Caki2 (cell line): ENCODE results near the gene SLC6A5. TPM values are rescaled to one million over a fixed set of nuclear protein-coding genes. Genes with fewer than 3 reads are reported as not detected.

Experiments used
- DNase-seq: peaks from one replicate; pipeline ENCODE4 v3.0.0-alpha.2; 2015; ENCODE audit warnings: low read depth
- in situ Hi-C: cut with HindIII; loops from 2 replicates; pipeline ENCODE4 v1.10.0; 2016; ENCODE audit warnings: low sequenced_read_pairs, low pct_unique_long_range_greater_than_20kb, mixed read lengths
- total RNA-seq: library from RNA; depleted of rRNA; stranded (reverse); fragments of >200 nt; shearing (Covaris generic); gene quantifications from 2 replicates; pipeline ENCODE4 v1.2.3, GENCODE V29; 2014; ENCODE audit warnings: low replicate concordance

Gene SLC6A5
- total RNA-seq, 1 experiment from 2014 or later, result not detected

GRCh38 chr11:20594274-20595061 lies 4.9 kb upstream of the SLC6A5 start:
- in situ Hi-C loops, result no loop called here
- no peak for DNase-seq

DNA sequence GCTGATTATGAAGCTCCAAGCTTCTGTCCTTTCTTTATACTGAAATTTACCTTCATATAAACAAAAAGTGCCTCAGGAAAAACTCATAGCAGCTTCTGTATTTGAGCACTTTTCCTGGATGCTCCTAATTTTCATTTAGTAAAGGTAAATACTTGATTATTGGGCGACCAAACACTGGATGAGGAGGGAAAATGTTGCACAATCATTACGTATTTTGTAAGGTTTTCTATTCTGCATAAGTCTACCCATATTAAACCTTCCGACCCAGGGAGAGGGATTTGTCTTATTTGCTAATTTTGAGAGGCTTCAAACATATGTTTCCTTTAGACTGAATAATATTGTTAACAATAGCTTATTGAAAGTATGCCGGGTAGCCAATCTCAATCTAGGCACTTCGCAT lies 4.3 kb upstream of the SLC6A5 start:
- in situ Hi-C loops, result no loop called here
- no peak for DNase-seq

DNA sequence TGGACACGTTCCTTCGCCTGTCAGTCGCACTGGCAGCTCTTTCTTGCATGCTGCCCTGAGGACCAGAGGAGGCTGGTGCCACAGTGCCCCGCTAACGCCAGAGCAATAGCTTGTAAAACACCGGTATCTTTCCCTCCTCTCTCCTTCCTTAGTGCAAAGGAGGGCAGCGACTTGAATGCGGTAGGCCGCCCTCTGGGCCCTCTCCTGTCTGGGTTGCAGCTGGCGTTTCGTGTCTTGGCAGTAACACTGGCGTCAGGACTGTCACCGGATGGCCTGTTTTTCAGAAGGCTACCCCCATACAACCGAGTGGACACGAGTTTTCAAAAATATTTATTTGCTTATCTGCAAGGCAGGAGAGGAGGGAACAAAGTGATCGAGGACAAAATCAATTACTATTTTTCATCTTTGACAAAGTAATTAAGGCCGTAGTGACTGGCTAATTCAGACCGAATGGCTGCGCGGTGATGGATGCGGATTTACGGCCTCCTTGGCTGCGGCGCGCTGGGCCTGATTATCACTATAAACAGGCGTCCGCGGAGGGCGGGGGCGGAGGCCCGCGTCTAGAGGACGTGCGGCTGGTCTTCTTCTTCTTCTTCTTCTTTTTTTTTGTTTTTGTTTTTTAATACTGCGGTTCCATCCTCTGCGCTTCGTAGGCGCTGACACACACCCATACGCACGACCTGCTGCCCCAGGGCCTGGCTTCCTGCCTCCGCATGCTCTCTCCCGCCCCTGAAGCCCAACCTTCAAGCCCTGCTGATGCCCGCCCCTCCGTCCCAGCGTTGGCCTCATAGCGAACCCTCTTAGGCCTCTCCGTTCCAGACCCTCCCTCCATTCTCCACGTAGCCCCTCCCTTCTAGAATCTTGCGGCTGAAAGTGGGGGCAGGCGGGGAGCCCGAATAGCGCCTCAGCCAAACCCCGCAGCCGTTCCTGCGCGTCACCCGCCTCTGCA lies 2.9 kb upstream of the SLC6A5 start:
- in situ Hi-C loops, result no loop called here
- DNase-seq, result no peak

DNA sequence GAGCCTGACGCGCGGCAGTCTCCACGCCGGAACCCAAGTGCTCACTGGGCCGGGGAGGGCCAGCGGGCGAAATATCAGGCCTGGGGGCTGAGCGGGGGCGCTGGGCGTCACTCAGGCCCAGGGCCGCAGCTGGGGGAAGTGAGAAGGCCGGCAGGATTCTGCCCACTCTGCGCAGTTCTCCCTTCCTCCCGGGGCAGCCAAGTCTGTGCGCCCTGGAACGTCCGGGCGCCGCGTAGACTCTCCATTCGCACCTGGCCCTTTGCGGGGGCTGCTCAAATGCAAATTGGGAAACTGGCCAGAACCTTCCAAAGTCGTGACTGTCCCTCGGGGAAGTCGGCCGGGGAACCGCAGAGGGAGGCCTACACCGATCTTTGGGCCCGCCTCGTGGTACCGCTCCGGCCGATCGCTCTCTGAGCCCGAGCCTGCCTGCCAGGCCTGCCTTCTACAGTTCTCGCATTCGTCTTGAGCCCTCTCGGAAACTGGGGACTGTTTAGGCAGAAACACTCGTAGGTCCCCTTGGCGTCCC lies 2.2 kb upstream of the SLC6A5 start:
- in situ Hi-C loops, result no loop called here
- no peak for DNase-seq

DNA sequence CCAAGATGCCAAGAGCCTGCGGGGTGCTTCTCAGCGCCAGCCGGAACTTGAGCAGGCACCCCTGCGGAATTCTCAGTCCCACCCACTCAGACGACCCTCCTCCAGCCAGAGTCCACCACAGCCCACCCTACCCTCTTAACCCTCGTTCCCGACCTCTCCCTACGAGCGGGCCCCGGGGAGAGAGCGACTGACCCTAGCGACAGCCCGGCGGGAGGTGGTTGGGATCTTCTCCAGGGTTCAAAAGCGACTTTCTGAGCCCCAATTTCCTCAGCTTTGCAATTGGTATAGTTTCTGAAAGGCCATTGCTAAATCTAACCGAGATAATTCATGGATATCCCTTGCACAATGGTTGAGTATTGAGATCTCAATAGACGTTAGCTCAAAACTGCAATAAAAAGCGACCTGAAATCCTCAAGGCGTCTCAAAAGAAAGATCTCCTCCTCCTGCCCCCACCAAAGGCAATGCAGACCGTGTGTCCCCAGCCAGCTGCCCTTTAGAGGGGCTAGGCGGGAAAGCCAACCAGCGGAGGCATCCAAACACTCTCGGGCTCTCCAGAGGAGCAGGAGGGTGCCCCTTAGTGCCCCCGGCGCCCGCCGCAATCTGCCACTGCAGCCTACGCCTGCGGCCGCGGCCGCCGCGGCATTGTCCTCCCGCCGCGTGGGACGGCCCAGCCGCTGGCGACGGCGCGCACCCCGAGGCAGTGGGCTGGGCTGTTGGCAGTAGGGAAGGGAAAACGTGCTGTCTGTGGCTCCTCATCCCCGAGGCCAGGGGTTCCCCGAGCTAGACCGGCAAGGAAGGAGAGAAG lies 1.5 kb upstream of the SLC6A5 start:
- in situ Hi-C loops, result no loop called here
- DNase-seq, result no peak

GRCh38 chr11:20598492-20598891 lies 916 bp upstream of the SLC6A5 start:
- DNase-seq, result no peak
- in situ Hi-C loops, result no loop called here

DNA sequence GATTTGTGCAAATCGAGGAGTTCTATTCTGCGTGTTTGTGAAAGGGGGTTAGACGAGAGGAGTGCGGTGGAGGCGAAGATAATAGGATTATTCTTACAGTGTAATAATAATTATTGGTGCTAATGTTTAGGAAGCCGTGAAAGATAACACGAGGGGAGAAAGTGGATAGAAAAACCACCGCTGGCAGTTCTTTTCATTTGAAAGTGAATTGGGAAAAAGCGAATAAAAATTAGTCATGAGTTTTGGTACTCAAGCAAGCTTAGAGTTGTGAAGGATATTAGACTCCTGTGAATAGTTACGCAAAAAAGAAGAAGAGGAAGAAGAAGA lies 575 bp downstream of the SLC6A5 start:
- in situ Hi-C loops, result no loop called here

DNA sequence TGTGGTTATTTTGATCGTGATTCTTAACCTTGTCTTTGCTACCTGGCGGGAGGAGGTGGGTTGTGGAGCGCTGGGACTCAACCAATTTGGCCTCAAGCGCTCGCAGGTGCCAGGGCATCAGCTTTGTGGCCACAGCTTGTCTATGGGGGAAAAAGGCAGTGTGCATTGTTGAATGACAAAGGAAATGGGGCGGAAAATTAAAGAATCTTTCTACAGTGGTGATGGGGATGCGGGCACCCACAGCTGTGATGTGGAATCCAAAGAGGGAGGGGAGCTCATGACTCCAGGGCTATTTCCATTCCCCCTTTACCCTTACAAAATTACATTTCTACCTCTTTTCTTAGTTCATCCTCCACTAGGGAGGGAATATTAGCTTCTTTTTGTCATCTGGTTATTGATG lies 1.1 kb downstream of the SLC6A5 start:
- no peak for DNase-seq
- in situ Hi-C loops, result no loop called here

More for the DNA sequence above, 575 bp downstream of the SLC6A5 start:
- DNase-seq, result no peak

DNA sequence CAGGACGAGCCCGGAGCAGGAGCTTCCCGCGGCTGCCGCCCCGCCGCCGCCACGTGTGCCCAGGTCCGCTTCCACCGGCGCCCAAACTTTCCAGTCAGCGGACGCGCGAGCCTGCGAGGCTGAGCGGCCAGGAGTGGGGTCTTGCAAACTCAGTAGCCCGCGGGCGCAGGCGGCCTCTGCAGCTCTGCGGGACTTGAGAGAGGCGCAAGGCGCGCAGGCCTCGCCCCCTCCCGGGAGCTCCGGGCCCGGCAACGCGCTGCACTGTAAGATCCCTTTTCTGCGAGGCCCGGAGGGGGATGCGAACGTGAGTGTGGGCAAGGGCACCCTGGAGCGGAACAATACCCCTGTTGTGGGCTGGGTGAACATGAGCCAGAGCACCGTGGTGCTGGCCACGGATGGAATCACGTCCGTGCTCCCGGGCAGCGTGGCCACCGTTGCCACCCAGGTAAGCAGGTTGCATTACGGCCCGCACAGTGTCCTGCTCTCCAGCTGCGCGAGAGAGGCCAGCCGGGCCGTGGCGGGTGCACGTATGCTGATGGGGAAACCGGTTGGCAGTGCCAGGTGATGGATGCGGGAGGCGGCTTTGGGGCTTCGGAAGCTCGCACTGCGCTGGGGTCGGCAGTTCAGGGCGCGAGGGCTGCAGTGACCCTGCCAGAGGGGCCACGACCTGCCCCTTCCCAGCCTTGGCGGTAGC lies 2.0 kb downstream of the SLC6A5 start:
- in situ Hi-C loops, result no loop called here
- DNase-seq, result no peak

DNA sequence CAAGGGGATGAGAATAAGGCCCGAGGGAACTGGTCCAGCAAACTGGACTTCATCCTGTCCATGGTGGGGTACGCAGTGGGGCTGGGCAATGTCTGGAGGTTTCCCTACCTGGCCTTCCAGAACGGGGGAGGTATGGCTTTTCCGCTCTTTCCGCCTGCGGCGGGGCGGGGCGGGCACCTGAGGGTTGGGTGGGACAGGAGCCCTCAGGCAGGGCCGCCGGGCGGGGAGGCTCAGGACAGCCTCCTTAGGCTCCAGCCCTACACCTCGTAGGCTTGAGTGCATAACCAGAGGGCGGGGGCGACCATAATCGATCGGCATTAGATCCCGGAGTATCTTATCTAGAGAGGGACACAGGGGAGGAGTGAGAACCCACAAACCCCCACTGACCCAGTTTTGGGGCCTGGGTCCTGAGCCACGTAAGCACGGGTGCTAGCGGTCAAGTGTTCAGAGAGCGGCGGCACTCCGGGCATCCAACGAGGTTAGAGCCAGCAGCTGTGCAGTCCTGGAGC lies 4.9 kb downstream of the SLC6A5 start:
- DNase-seq, result no peak
- in situ Hi-C loops, result no loop called here

- no peak for DNase-seq
- in situ Hi-C loops, result no loop called here
Measured at GRCh38 chr11:20604864-20605601, 5.6 kb downstream of the SLC6A5 start.

- DNase-seq, result no peak
- in situ Hi-C loops, result no loop called here
Measured at GRCh38 chr11:20605602-20606091, 6.2 kb downstream of the SLC6A5 start.

GRCh38 chr11:20608934-20609333 lies 9.5 kb downstream of the SLC6A5 start:
- in situ Hi-C loops, result no loop called here
- DNase-seq, result no peak

GRCh38 chr11:20609727-20610707 lies 10.6 kb downstream of the SLC6A5 start:
- DNase-seq, result peak; percentile 79
- in situ Hi-C loops, result no loop called here

DNA sequence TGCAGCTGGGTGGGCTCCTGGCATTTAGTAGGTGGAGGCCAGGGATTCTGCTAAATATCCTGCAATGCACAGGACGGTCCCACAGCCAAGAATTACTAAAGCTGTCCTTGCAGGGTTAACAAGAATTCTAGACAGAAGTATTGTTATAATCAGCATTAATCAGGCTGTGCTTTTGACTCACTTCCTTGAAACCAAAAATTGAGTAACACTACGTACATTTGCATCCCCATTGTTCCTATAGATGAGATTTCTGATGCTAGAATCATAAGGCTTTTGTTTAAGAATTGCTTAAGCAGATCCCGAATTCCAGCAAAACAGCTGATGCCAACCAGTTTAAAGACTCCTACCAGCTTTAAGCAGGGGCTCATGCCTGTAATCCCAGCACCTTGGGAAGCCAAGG lies 11.4 kb downstream of the SLC6A5 start:
- DNase-seq, result no peak
- in situ Hi-C loops, result no loop called here

DNA sequence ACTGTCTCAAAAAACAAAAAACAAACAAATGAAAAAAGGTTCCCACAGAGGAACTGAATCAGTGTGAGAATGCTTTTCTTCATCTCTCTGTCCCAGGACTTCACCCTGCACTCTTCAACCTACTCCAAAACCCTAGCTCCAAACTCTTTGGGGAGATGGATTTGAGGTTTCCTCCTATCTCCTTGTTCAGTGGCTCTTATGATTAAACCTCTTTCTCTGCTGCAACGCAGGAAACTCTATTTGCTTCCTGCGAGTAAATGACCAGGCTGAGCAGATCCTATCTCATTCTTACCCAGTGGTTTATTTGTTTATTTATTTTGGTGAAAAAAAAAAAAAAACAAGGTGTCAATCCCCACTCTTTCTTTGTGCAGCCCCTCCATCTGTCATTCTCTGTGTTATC lies 12.0 kb downstream of the SLC6A5 start:
- no peak for DNase-seq
- in situ Hi-C loops, result no loop called here
